Body of pancreas (tissue), 4 donors: ENCODE data around the gene CAMSAP1. TPM values are rescaled to one million over a fixed set of nuclear protein-coding genes. Genes with fewer than 3 reads are reported as not detected.

ENCODE experiments used
- ATAC-seq: fragments of 150-250 bp; one replicate; pipeline ENCODE4 v1.9.1; 2016
- DNase-seq, 4 donors: peaks; one replicate each; pipeline ENCODE4 v3.0.0-alpha.2; 2019
- H3K27ac ChIP-seq, 4 donors: fragments of 200-600 bp; sonication (generic); 1 replicate in 3 of 4; 2 replicates in 1 of 4; pipeline versions ENCODE4 v1.5.1 to v1.6.1; 2016 to 2019; ENCODE audit warnings: mild to moderate bottlenecking in 1 of 4, mixed read lengths in 1 of 4, moderate library complexity in 1 of 4
- H3K27me3 ChIP-seq, 2 donors: fragments of 200-600 bp; sonication (generic); one replicate each; pipeline ENCODE4 v1.6.0; 2016; ENCODE audit warnings: mild to moderate bottlenecking in 1 of 2
- H3K36me3 ChIP-seq, 2 donors: fragments of 200-600 bp; sonication (generic); replicated peaks in 1 of 2; 2 replicates each; pipeline ENCODE4 v1.5.1; 2016; ENCODE audit warnings: low read depth in 2 of 2; ENCODE audit not compliant: insufficient read depth in 1 of 2
- H3K4me1 ChIP-seq: fragments of 200-600 bp; sonication (generic); one replicate; pipeline ENCODE4 v1.6.0; 2016
- H3K4me3 ChIP-seq, 2 donors: fragments of 200-600 bp; sonication (generic); 1 replicate in 1 of 2; 2 replicates in 1 of 2; pipeline ENCODE4 v1.5.1; 2016 to 2019
- H3K9me3 ChIP-seq, 3 donors: fragments of 200-600 bp; sonication (generic); 1 replicate in 2 of 3; 2 replicates in 1 of 3; pipeline ENCODE4 v1.5.1; 2016
- CTCF ChIP-seq, 7 experiments: fragments of 450-650 bp in 4 of 7; fragments of 200-600 bp in 3 of 7; sonication (generic) in 3 of 7; IDR thresholded peaks; one replicate each; pipeline ENCODE4 v1.5.1; 2016 to 2019; ENCODE audit warnings: antibody characterized with exemption in 7 of 7
- POLR2A ChIP-seq, 3 donors: fragments of 450-650 bp; IDR thresholded peaks; one replicate each; pipeline ENCODE4 v1.6.1; 2016; ENCODE audit warnings: antibody characterized with exemption in 3 of 3, mild to moderate bottlenecking in 2 of 3
- WGBS, 2 donors: methylation state at CpG; one replicate each; pipeline ENCODE4 v1.1.5; 2017; 5-methylcytosine and 5-hydroxymethylcytosine counted together
- intact Hi-C: fragments of 100-400 bp; cut with DNase I; formaldehyde crosslinking; loops from one replicate; pipeline ENCODE4 v1.15.1; 2023
- total RNA-seq, 2 donors: library from RNA; depleted of rRNA; stranded (reverse); fragments of >200 nt; gene quantifications; one replicate each; pipeline ENCODE4 v1.1.0, GENCODE V29; 2016

CAMSAP1 gene
- total RNA-seq, 2 donors from 2014 or later: 14.8 to 30.3 TPM

- DNase-seq: no peak
- Histone ChIP-seq H3K9me3 (no peaks in the 10 kb centered on the region), H3K27ac (no peak overlapping the region), H3K4me1 (no peaks in the 10 kb centered on the region), H3K4me3 (no peak overlapping the region), H3K27me3 (no peaks in the 10 kb centered on the region), H3K36me3 (no peaks in the 10 kb centered on the region)
- intact Hi-C loops: no loop called here
- WGBS, 2 donors: 67% methylated on average over 6 of the region's 7 CpGs; no CpG with 5 or more reads in 1 of the 2 donors
- no peak for TF ChIP-seq CTCF (IDR thresholded peaks at IDR 0.05)
- ATAC-seq: no peak
Observed at GRCh38 chr9:135794057-135794335, 113.3 kb downstream of the CAMSAP1 start.

GRCh38 chr9:135793221-135794056 is 113.9 kb downstream of the CAMSAP1 start:
- Histone ChIP-seq H3K36me3 (no peaks in the 10 kb centered on the region), H3K9me3 (no peaks in the 10 kb centered on the region), H3K4me3 (no peak overlapping the region), H3K27ac (no peak overlapping the region), H3K27me3 (no peaks in the 10 kb centered on the region), H3K4me1 (no peaks in the 10 kb centered on the region)
- TF ChIP-seq CTCF (IDR thresholded peaks at IDR 0.05) (no peak), POLR2A (IDR thresholded peaks at IDR 0.05) (no peak)
- DNase-seq (no peak), ATAC-seq (no peak)
- intact Hi-C loops: no loop called here
- WGBS, 2 donors: 61 to 80% methylated on average over 8 to 15 of the region's 16 CpGs

GRCh38 chr9:135792268-135793128 is 114.8 kb downstream of the CAMSAP1 start:
- TF ChIP-seq CTCF (IDR thresholded peaks at IDR 0.05): no peak
- TF ChIP-seq POLR2A (IDR thresholded peaks at IDR 0.05): no peak
- Histone ChIP-seq H3K4me3 (no peak overlapping the region), H3K9me3 (no peaks in the 10 kb centered on the region), H3K36me3 (no peaks in the 10 kb centered on the region), H3K27ac (no peak overlapping the region), H3K4me1 (no peaks in the 10 kb centered on the region), H3K27me3 (no peaks in the 10 kb centered on the region)
- intact Hi-C loops: no loop called here
- DNase-seq: no peak
- no peak for ATAC-seq
- WGBS, 2 donors: 78 to 79% methylated on average over 25 to 31 of the region's 31 CpGs

- WGBS, 2 donors: 71 to 78% methylated on average over 21 to 35 of the region's 35 CpGs
- no peaks in the 10 kb centered on the region for H3K4me1 ChIP-seq
- TF ChIP-seq CTCF (IDR thresholded peaks at IDR 0.05): no peak
- H3K9me3 ChIP-seq: no peaks in the 10 kb centered on the region
- no peak overlapping the region for H3K4me3 ChIP-seq
- DNase-seq: no peak
- H3K27ac ChIP-seq: no peak overlapping the region
- H3K27me3 ChIP-seq: no peaks in the 10 kb centered on the region
- ATAC-seq: no peak
- no peaks in the 10 kb centered on the region for H3K36me3 ChIP-seq
- intact Hi-C loops: no loop called here
Observed at GRCh38 chr9:135791431-135792267, 115.7 kb downstream of the CAMSAP1 start.
